Measurements from ENCODE around the gene PSMA8. TPM values are rescaled to one million over a fixed set of nuclear protein-coding genes. Genes with fewer than 3 reads are reported as not detected.

The PSMA8 gene
- total and polyA plus RNA-seq, 4 donors = 0.14 TPM; not detected in 3

- TF ChIP-seq ATF3 (IDR thresholded peaks at IDR 0.05) = no peak
- TF ChIP-seq TAF1 (conservative IDR thresholded peaks at IDR 0.05) = no peak
- no peak for TF ChIP-seq CTCF (IDR thresholded peaks at IDR 0.05; ENCODE audit: low read depth, low read length, missing input control)
These were observed 47.7 kb downstream of the PSMA8 start (continued) for GRCh38 chr18:26181343-26181826.

DNA sequence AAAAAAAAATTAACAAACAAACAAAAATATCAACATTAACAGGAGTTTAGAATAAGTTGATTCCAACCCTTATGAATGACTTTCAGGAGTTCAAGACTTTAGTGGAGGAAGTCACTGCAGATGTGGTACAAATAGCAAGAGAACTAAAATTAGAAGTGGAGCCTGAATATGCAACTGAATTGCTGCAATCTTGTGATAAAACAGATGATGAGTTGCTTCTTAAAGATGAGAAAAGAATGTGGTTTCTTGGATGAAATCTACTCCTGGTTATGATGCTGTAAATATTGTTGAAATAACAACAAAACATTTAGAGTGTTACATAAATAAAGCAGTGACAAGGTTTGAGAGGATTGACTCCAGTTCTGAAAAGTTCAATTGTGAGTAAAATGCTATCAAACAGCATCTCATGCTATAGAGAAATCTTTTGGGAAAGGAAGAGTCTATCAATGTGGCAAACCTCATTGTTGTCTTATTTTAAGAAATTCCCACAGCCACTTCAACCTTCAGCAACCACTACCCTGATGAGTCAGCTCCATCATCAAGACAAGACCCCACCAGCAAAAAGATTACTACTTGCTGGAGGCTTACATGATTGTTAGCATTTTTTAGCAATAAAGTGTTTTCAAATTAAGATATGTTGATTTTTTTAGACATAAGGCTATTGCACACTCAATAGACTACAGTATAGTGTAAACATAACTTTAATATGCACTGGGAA is 49.9 kb downstream of the PSMA8 start:
- TF ChIP-seq HNF4G (IDR thresholded peaks at IDR 0.05) = no peak
- no peak for TF ChIP-seq TAF1 (conservative IDR thresholded peaks at IDR 0.05)
- no peak for TF ChIP-seq MAX (IDR thresholded peaks at IDR 0.05)
- no peak for TF ChIP-seq ZBTB33 (IDR thresholded peaks at IDR 0.05)
- no peak for TF ChIP-seq EGR1 (IDR thresholded peaks at IDR 0.05; ENCODE audit: low read depth in 2 of 2)
- no peak for TF ChIP-seq NR2F2 (IDR thresholded peaks at IDR 0.05)
- no peak for TF ChIP-seq JUND (IDR thresholded peaks at IDR 0.05)
- TF ChIP-seq, protein P1, sequence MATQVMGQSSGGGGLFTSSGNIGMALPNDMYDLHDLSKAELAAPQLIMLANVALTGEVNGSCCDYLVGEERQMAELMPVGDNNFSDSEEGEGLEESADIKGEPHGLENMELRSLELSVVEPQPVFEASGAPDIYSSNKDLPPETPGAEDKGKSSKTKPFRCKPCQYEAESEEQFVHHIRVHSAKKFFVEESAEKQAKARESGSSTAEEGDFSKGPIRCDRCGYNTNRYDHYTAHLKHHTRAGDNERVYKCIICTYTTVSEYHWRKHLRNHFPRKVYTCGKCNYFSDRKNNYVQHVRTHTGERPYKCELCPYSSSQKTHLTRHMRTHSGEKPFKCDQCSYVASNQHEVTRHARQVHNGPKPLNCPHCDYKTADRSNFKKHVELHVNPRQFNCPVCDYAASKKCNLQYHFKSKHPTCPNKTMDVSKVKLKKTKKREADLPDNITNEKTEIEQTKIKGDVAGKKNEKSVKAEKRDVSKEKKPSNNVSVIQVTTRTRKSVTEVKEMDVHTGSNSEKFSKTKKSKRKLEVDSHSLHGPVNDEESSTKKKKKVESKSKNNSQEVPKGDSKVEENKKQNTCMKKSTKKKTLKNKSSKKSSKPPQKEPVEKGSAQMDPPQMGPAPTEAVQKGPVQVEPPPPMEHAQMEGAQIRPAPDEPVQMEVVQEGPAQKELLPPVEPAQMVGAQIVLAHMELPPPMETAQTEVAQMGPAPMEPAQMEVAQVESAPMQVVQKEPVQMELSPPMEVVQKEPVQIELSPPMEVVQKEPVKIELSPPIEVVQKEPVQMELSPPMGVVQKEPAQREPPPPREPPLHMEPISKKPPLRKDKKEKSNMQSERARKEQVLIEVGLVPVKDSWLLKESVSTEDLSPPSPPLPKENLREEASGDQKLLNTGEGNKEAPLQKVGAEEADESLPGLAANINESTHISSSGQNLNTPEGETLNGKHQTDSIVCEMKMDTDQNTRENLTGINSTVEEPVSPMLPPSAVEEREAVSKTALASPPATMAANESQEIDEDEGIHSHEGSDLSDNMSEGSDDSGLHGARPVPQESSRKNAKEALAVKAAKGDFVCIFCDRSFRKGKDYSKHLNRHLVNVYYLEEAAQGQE (IDR thresholded peaks at IDR 0.05) = no peak
- TF ChIP-seq GABPA (IDR thresholded peaks at IDR 0.05 in 1 of 2, conservative IDR thresholded peaks at IDR 0.05 in 1 of 2) = no peak
- no peak for TF ChIP-seq YY1 (IDR thresholded peaks at IDR 0.05)
- TF ChIP-seq HNF4A (conservative IDR thresholded peaks at IDR 0.05) = no peak
- TF ChIP-seq ATF3 (IDR thresholded peaks at IDR 0.05) = no peak
- TF ChIP-seq CTCF (IDR thresholded peaks at IDR 0.05; ENCODE audit: low read depth, low read length, missing input control) = no peak
- TF ChIP-seq RAD21 (IDR thresholded peaks at IDR 0.05) = no peak
- TF ChIP-seq FOXA2 (IDR thresholded peaks at IDR 0.05) = no peak
- TF ChIP-seq RXRA (IDR thresholded peaks at IDR 0.05) = no peak
- TF ChIP-seq SP1 (IDR thresholded peaks at IDR 0.05) = no peak
- TF ChIP-seq FOXA1 (IDR thresholded peaks at IDR 0.05) = no peak

More for the DNA sequence above, 49.9 kb downstream of the PSMA8 start:
- DNase-seq (ENCODE audit: low spot score) = no peak
- Histone ChIP-seq H3K4me1 (ENCODE audit: control insufficient read depth in 4 of 4, insufficient read depth in 4 of 4, low read length in 3 of 4) (no peaks in the 10 kb centered on the region), H3K4me3 (ENCODE audit: low read depth in 1 of 3, low read length in 3 of 3) (no peak overlapping the region), H3K27me3 (ENCODE audit: control insufficient read depth in 4 of 4, insufficient read depth in 4 of 4, low read length in 3 of 4) (no peaks in the 10 kb centered on the region), H3K36me3 (ENCODE audit: control insufficient read depth in 4 of 4, insufficient read depth in 3 of 4, low read depth in 1 of 4, low read length in 3 of 4) (no peaks in the 10 kb centered on the region), H3K9ac (ENCODE audit: low read depth in 1 of 2, low read length in 2 of 2) (no peak overlapping the region), H3K27ac (ENCODE audit: low read depth in 1 of 2, low read length in 2 of 2) (no peak overlapping the region), H3K9me3 (ENCODE audit: control insufficient read depth in 4 of 4, low read length in 3 of 4) (peaks cover 0 to 6% (median 0%) of the 10 kb centered on the region in 4 donors)

Measured in liver (tissue), 9 donors.